ENCODE data around the gene PDLIM7. TPM values are rescaled to one million over a fixed set of nuclear protein-coding genes. Genes with fewer than 3 reads are reported as not detected.

PDLIM7 gene
- polyA plus RNA-seq, 1 donor from 2014 or later, result 21.0 TPM

- no peaks in the 10 kb centered on the region for H3F3A ChIP-seq (ENCODE audit: insufficient read depth, low read length, poor library complexity, severe bottlenecking)
Observed at GRCh38 chr5:177496070-177496726, 1.2 kb downstream of the PDLIM7 start.

More at GRCh38 chr5:177496070-177496726, 1.2 kb downstream of the PDLIM7 start:
- Histone ChIP-seq H3K27me3 (ENCODE audit: insufficient read depth, low read depth, low read length) (peaks cover 6% of the 10 kb centered on the region), H3K4me2 (ENCODE audit: low read length) (peak overlapping the region; percentile 96), H3K9me3 (ENCODE audit: low read length) (no peaks in the 10 kb centered on the region), H3K4me3 (ENCODE audit: low read length) (peak overlapping the region; percentile 90), H4K20me1 (ENCODE audit: insufficient read depth) (no peaks in the 10 kb centered on the region), H3K9ac (ENCODE audit: low read length) (peak overlapping the region; percentile 88), H3K27ac (ENCODE audit: low read length) (peak overlapping the region; percentile 73), H3K79me2 (replicated peaks; ENCODE audit: insufficient read depth, low read length) (peaks cover 17% of the 10 kb centered on the region), H3K36me3 (ENCODE audit: insufficient read depth, low read length) (no peaks in the 10 kb centered on the region), H2AFZ (ENCODE audit: low read depth, low read length) (no peak overlapping the region), H3K9me2 (ENCODE audit: insufficient read depth, low read length) (no peaks in the 10 kb centered on the region)
- TF ChIP-seq REST (IDR thresholded peaks at IDR 0.05; ENCODE audit: borderline replicate concordance) (no peak), SMC3 (conservative IDR thresholded peaks at IDR 0.05; ENCODE audit: poor library complexity) (no peak), POLR2AphosphoS5 (IDR thresholded peaks at IDR 0.05) (no peak), CTCF (IDR thresholded peaks at IDR 0.05; ENCODE audit: poor library complexity, severe bottlenecking) (peak; percentile 51), MXI1 (conservative IDR thresholded peaks at IDR 0.05; ENCODE audit: poor library complexity, severe bottlenecking) (no peak)

Data from neural cell (in vitro differentiated cells).